Cerebellar nuclear complex (tissue), 1 donor: Measurements from ENCODE around the gene GALNTL6.

Experiments used
- DNase-seq, 2 experiments: peaks; one replicate each; lab custom pipeline; 2025; lab: John Stamatoyannopoulos, UW

The GALNTL6 gene

DNA sequence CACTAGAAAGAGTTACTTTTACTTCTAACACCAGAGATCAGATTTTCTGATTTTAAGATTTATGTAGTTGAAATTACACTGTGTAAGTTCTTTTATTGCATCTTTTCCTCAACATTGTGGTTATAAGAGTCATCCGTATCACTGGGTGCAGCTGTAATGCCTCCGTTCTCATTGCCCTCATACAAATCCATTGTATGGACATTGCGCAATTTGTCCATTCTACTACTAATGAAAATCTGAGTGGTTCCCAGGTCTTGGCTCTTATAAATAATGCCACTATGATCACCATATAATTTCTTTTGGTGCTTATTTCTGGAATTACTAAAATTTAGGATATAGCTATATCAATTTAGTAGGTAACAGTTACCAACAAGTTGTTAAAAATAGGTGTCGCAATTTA lies 741.4 kb downstream of the GALNTL6 start:
- no peak for DNase-seq

DNA sequence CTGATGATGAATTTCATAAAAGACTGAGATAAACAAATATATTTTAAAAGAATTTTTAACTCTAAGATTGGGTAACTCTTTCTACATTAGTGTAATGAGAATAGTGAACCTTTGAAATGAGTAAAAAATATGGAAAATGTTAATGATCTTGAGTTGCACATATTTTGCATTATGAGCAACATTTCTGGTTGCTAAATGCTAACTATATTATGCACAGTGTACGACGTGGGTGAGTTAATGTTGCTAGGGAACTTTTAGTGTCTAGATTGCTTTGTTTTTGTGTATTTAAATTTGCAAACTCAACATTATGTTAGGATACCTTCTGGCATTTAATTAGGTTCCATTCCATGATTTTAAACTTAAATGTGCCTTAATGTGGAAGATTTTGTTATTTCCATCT lies 742.5 kb downstream of the GALNTL6 start:
- no peak for DNase-seq

DNA sequence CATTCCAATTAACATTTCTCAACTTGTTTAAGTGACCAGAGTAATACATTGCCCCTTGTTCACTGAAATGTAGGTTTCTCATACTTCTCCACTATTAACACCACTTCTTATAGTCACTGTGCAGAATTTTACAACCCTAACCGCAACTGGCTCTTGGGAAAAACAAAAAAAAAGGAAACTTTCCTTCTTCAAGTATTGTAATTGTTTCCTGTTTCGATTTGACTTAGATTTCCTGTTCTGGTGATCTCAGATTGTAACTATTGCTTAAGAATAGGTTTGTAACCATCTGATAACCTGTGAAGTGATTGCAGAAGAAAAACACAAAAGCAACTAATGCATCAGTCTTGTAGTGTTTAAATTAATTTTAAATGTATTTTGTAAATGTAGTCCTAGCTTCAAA lies 760.7 kb downstream of the GALNTL6 start:
- DNase-seq: no peak

DNA sequence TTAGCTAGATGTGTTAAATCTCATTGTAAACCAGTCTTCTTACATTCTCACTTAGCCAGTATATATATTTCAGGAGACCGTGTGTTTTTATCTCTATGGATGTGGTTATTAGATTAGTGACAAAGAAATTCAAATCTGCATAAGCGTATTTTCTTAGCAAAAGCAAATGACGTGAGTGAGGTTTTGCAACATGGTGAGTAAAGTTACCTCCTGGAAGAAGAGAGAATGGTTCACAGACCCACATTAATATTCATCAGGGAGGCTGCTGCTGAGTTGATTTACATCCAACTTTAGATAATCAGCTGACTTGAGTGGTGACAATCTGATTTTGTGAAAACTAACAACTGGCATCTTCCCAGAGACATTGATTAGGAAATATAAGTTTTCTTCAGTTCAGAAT lies 765.5 kb downstream of the GALNTL6 start:
- DNase-seq: no peak

DNA sequence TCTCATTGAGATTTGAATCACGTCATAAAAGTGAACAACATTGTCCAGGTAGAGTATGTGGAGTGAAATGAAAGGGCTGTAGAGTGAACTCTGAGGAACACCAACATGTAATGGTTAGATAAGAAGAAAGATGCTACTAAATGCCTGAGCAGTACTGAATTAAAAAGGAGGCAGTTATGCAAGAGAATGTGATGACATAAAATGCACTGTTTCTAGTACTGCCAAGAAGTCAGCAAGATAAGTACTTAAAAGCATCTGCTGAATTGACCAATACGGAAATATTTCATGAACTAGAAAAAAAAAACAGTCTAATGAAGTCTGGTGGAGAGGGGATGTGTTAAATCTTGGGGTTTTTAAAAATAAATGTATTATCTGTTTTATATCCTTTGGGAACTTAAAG lies 771.6 kb downstream of the GALNTL6 start:
- DNase-seq: no peak

DNA sequence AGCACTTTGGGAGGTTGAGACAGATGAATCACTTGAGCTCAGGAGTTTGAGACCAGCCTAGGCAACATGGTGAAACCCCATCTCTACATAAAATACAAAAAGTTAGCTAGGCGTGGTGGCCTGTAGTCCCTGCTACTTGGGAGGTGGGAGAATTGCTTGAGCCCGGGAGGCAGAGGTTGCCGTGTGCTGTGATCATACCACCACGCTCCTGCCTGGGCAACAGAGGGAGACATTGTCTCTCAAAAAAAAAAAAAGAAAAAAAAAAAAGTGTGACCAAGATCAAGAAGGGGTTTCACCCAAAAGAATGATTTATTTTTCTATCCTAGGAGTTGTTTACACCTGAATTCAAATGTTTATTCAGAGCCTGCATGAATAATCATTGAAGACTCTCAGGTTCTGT lies 783.0 kb downstream of the GALNTL6 start:
- DNase-seq: no peak

DNA sequence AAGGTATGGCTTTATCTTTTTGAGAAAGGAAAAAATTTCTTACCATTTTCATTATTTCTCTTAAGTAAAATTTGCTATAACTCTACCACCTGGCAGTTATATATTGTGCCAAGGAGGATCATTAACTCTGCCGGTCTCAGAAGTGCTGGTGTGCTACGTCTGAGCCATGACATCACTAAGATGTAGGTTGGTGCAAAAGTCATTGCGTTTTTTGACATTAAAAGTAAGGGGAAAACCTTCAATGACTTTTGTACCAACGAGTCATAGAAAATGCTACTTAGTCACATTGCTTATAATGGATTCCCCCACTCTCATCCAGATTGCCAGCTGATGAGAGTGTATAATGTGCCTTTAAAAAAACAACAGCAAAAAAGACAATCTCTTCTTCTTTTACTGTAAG lies 786.4 kb downstream of the GALNTL6 start:
- DNase-seq: no peak

DNA sequence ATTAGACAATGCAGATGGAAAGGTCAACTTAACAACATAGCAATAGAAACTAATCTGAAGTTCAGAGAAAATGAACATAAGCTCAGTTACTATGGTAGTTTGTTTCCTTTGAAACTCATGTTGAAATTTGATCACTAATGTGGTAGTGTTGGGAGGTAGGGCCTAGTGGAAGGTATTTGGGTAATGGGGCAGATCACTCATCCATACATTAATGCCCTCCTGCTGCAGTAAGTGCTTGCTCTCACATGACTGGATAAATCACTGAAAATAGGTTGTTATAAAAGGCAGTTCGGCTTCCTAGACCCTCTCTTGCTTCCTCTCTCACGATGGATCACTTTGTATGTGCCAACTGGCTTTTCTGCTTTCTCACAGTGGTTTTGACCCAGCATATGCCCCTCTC lies 788.0 kb downstream of the GALNTL6 start:
- DNase-seq: no peak

DNA sequence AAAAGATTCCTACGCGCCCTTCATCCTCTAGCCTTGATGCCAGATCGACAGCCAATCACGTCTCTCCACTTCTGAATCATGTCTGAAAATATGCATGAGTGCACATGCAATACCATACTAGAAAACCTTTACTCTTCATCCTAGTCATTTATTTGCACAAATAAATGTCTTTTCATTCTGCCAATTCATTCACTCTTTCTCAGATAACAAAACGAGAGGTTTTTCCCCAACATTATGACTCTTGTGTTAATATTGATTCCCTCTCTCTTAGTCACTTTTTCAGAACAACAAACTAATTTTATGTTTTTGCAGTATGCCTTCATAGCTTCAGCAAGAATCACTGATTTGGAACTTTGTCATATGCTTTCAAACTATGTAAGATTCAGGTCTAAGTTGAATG lies 806.0 kb downstream of the GALNTL6 start:
- DNase-seq: no peak

DNA sequence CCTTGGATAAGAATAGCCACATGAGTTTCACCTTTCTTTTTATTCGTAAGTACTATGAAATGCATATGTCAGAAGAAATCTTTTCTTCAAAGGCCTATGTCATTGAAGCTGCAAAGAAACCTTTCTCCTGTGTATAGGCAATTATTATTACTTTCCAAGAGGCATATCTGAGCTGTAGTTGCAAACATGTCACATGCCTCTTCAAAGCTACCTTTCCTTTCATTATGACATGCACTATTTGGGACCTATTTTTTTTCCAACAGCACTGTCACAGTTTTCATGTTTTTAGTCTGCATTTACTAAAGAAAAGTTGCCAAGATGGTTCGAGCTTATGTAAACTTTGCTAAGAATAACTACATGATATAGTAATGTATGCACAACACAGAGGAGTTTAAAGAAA lies 806.6 kb downstream of the GALNTL6 start:
- no peak for DNase-seq

DNA sequence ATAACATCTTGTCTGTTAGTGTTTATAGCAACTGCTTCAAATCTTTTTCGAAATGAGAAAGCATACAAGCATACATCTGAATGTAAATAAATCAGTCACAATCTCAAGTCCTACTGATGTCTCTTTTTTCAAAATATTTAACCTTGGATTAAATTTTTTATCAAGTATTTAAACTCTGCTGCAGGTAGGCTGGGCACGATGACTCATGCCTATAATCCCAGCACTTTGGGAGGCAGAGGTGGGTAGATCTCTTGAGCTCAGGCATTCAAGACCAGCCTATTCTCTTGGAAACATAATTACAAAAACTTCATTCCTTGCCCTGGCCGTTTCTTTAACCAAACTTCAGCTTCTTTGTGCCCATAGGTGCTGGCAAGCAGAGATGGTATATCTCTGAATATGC lies 815.1 kb downstream of the GALNTL6 start:
- no peak for DNase-seq

DNA sequence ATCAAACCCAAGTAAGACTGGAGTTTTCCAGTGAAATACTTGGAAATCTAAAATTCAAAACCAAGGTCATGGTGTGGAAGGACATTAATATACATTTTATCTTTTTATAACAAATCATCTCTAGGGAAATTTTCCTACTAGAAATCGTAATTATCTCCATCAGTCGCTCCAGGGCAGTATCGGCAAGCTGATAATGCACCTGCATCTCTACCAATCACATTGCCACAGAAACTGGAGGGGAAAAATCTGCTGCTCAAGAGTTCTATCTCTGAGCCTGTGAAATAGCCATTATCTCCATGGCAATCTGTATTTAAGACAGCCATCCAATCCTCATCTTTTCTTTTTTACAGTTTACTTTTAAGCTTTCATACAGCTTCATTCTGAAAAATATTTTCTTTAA lies 817.1 kb downstream of the GALNTL6 start:
- DNase-seq: no peak

DNA sequence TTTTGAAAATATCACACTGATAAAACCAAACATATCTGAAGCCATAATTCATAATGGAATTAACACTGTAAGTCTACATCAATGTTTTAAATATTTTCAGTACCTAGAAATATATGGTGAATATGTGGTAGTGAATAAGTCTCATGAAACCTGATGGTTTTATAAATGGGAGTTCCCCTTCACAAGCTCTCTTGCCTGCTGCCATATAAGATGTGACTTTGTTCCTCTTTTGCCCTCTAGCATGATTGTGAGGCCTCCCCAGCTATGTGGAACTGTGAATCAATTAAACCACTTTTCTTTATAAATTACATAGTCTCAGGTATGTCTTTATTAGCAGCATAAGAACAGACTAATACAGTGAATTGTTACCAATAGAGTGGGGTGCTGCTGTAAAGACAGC lies 818.6 kb downstream of the GALNTL6 start:
- DNase-seq: no peak

DNA sequence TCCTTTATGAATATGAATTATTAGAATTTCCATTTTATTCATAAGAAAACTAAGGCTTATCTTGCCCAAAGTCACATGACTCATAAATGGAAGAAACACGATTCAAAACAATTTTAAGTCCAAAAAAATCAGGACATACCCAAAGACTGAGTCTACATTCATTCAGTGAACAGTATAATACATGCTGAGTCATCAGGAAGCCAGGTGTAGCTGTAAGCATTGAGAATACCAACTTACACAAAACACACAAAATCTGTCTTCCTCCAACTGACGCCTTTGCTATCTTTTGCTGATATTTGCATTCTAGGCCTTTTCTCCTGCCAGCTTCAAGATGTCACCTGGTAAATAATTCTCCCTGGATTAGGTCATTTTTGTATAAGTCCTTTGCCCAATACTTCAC lies 835.3 kb downstream of the GALNTL6 start:
- no peak for DNase-seq

DNA sequence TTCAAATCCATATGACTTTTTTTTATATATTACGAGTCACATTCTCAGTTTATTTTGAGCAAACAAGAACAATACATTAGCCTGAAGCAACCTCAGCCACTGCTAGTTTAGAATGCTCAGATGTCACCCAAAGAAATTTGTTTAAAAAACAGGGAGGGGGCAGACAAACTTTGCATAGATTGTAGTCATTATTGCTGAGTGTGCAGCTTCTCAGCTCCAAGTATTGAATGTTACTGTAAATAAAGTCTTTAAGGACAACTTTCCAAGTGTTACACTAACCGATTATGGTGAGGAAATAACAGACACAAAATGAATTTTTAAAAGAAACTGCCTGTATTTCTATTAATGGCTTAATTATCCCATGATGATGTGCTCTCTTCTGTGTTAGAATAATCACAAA lies 835.9 kb downstream of the GALNTL6 start:
- no peak for DNase-seq

DNA sequence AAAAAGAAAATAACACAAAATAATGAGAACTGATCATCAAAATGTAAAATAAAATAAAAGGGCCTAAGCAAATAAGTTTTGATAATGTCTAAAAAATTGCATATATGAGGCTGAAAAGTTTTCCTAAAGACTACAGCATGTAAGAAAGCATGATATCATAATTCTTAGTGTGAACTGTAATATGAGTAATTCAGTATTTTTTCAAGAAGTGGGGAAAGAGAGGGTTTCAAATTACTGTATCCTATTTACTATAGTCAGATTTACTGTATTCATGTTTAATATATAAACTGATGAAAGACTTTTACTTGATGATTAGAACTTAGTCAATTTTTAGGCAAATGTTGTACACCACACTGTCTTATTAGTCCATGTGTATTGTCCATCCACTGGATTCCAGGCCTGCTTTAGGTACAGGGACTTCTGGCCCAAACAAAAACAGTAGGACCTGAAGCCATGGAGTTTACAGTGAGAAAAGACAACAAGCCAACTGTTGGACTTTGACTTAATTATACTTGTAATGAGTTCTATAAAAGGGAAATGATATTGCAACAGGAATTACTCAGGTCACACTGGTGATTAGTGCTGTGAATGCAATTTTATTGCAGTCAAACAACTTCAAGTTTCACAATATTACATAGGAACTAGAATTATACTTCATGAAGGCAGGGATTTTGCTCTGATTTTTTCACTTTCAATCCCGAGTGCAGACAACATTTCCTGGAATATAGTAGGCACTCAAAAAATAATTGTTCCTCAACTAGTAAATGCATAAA lies 837.7 kb downstream of the GALNTL6 start:
- no peak for DNase-seq

DNA sequence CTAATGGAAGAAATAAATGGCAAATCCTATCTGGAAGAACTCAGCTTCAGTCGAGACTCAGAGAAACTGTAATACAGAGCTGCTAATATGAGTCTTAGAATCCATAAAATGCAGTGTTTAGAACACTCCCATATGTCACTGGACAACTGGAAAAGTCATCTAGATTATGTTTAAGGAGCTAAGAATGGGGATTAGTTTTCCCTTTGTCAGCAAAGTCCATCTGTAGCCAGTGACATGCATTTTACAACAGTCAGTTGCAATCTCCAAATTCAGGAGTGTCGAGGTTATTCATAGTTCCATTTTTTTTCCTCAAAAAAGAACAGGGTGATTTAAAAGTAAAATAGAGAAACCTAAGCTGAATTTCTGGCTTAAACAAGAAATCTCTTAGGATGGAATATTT lies 838.8 kb downstream of the GALNTL6 start:
- DNase-seq: no peak

DNA sequence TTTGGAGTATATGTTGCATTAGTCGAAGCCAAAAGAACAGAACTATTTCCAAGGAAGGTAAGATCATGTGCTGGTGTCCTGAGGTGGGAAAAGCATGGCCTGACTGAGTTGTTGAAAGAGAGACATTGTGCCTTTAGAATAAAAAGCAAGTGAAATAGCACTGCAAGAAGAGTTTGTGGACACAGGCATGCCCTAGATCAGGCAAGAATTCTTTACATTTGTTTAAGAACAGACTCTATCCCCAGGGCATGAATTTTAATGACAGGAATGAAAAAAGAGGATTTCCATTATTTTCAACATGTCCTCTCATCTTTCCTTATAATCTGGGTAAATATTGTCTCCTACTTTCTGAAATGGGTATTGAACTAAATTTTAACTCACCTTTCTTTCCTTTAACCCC lies 839.2 kb downstream of the GALNTL6 start:
- no peak for DNase-seq

DNA sequence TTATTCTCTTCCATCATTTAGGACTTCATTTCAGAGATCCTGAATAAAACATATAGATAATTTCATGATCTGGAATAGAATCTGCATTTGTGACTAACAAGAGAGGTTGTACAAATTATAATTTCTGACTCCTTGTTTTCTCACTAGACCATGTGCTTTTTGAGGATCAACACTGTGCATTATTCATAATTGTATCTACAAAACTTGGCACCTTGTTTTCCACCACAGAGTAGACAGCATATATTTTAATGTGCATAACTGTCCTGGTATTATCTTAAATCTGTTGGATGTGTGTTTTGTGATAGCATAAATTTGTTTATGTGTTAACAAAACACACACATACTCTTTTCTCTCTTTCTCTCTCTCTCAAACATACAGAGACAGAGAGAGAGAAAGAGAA lies 840.5 kb downstream of the GALNTL6 start:
- no peak for DNase-seq

DNA sequence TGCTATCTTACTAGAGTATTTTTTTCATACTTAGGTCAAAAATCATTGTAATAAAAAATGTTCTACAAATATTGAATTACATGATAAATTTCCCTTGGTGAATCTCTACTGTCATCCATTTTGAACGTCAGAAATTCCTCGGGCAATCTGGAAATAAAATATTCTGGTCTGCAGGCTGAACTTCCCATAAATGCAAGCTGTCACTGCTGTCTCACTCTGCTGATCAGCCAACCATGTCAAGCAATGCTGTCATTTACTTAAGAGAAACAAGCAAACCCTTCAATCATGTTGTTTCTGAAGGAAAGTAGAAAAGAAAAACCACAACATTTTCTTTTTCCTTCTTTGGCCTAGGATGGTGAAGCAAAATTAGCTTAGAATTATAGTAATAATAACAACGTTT lies 841.3 kb downstream of the GALNTL6 start:
- DNase-seq: no peak

DNA sequence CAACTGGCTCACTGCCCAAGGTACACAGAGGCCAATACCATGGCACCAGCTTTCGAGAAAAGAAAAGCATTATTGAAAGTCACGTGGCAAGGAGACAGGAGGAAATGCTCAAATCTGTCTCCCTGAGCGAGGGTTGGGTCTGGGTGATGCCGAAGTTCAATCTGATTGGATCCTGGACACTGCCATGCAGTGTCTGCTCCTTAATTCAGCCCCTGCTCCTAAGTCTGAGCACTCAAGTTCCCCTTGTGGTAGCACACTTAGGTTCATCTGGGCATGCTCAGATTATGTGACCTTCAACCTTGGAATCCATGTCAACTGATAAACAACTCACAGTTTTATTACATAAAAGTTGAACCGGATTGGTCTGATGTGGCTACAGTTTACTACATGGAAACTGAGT lies 842.9 kb downstream of the GALNTL6 start:
- DNase-seq: no peak

DNA sequence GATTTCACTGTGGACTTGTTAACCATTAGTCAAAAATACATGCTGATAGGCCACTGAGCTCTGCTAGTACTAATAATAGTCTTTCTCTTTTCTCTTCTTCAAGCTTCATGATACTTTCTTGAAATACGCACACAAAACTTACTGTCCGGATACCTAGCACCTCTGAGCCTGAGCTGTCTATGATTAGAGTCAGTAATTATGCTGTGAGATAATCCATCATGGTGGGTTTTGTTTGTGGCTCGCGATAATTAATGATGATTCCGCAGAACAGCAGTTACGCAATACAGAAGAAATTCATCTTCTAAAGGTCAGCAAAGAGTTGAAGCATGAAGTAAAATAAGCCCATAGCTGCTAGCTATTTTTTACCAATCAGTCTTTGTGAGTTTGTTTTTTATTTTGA lies 843.9 kb downstream of the GALNTL6 start:
- DNase-seq: no peak

DNA sequence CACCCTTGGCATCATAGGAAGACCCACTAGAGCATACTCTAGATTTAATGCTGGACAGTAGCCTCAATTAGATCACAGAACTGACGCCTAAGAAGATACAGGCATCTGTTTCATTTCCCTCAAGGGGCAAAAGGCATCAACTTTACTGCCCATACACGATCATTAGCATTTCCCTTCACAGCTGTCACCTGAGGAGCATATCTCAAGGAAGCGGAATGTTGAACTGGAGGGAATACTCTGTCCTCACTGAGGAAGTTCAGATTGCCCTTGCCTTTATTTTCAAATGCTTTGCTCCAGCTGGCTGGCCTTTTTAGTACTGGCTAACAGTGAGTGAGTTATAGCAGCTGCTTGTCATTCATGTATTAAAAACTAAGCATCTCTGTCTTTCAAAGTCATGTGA lies 847.0 kb downstream of the GALNTL6 start:
- DNase-seq: no peak

DNA sequence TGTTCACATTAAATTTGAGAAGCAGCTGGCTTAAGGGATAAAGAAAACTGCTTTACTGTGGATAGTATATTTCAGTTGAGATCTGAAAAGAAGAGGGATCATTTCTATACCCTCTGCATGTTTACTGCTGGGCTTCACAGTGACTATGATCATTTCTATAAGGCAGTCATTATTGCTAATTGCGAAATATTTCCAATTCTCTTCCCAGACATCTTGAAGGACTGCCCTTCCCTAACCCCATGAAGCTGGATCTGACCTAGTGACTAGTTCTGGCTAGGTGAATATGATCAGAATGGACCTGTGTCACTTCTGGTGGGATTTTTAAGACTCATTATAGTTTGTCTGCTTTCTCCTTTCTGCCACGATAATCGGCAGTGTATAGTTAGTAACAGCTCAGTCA lies 848.9 kb downstream of the GALNTL6 start:
- DNase-seq: no peak
